ENCODE results near the gene CFAP100.

CFAP100 gene

GRCh38 chr3:126480206-126480605 lies 85.5 kb downstream of the CFAP100 start:
- DNase-seq (ENCODE audit: low read depth): no peak
- no peak for TF ChIP-seq CTCF (IDR thresholded peaks at IDR 0.05; ENCODE audit: low read depth, low read length, missing control alignments)
- H3K4me3 ChIP-seq (ENCODE audit: low read depth, low read length): no peak overlapping the region

- no peak for TF ChIP-seq CTCF (IDR thresholded peaks at IDR 0.05; ENCODE audit: low read depth, low read length, missing control alignments)
- H3K4me3 ChIP-seq (ENCODE audit: low read depth, low read length): no peak overlapping the region
- no peak for DNase-seq (ENCODE audit: low read depth)
Measured at GRCh38 chr3:126480861-126481260, 86.2 kb downstream of the CFAP100 start.

- TF ChIP-seq CTCF (IDR thresholded peaks at IDR 0.05; ENCODE audit: low read depth, low read length, missing control alignments): no peak
- DNase-seq (ENCODE audit: low read depth): no peak
Measured at GRCh38 chr3:126481808-126482502, 87.2 kb downstream of the CFAP100 start.

GRCh38 chr3:126482503-126483255 lies 88.0 kb downstream of the CFAP100 start:
- DNase-seq (ENCODE audit: low read depth): no peak
- no peak overlapping the region for H3K4me3 ChIP-seq (ENCODE audit: low read depth, low read length)
- no peak for TF ChIP-seq CTCF (IDR thresholded peaks at IDR 0.05; ENCODE audit: low read depth, low read length, missing control alignments)

More at GRCh38 chr3:126481808-126482502, 87.2 kb downstream of the CFAP100 start:
- no peak overlapping the region for H3K4me3 ChIP-seq (ENCODE audit: low read depth, low read length)

GRCh38 chr3:126483321-126483761 lies 88.6 kb downstream of the CFAP100 start:
- no peak for DNase-seq (ENCODE audit: low read depth)
- no peak for TF ChIP-seq CTCF (IDR thresholded peaks at IDR 0.05; ENCODE audit: low read depth, low read length, missing control alignments)
- H3K4me3 ChIP-seq (ENCODE audit: low read depth, low read length): no peak overlapping the region

GRCh38 chr3:126484148-126484547 lies 89.4 kb downstream of the CFAP100 start:
- H3K4me3 ChIP-seq (ENCODE audit: low read depth, low read length): no peak overlapping the region
- TF ChIP-seq CTCF (IDR thresholded peaks at IDR 0.05; ENCODE audit: low read depth, low read length, missing control alignments): no peak
- DNase-seq (ENCODE audit: low read depth): no peak

Data from GM12864 (cell line).